Gastrocnemius medialis (tissue), 4 donors: Measurements from ENCODE around the gene UPB1. TPM values are rescaled to one million over a fixed set of nuclear protein-coding genes. Genes with fewer than 3 reads are reported as not detected.

Experiments used
- ATAC-seq, 2 donors: fragments of 150-250 bp; one replicate each; pipeline ENCODE4 v1.9.1; 2016
- DNase-seq, 2 donors: peaks; one replicate each; pipeline ENCODE4 v3.0.0-alpha.2; 2019
- H3K27ac ChIP-seq, 4 donors: fragments of 200-600 bp; sonication (generic); 1 replicate in 1 of 4; 2 replicates in 3 of 4; pipeline ENCODE4 v1.5.1; 2016 to 2018; ENCODE audit warnings: mild to moderate bottlenecking in 2 of 4, moderate library complexity in 1 of 4
- H3K27me3 ChIP-seq, 3 donors: fragments of 200-600 bp; sonication (generic) in 2 of 3; 1 replicate in 1 of 3; 2 replicates in 2 of 3; pipeline versions ENCODE4 v1.5.1 to v1.6.0; 2016 to 2019; ENCODE audit warnings: mild to moderate bottlenecking in 1 of 3, moderate library complexity in 1 of 3
- H3K36me3 ChIP-seq, 2 donors: fragments of 200-600 bp; sonication (generic) in 1 of 2; one replicate each; pipeline ENCODE4 v1.5.1; 2017 to 2018
- H3K4me1 ChIP-seq, 2 donors: fragments of 200-600 bp; sonication (generic) in 1 of 2; one replicate each; pipeline ENCODE4 v1.5.1; 2016 to 2017; ENCODE audit warnings: mild to moderate bottlenecking in 2 of 2
- H3K4me3 ChIP-seq, 4 donors: fragments of 200-600 bp; sonication (generic) in 3 of 4; 1 replicate in 1 of 4; 2 replicates in 3 of 4; pipeline ENCODE4 v1.5.1; 2016 to 2019; ENCODE audit warnings: mild to moderate bottlenecking in 2 of 4
- H3K9me3 ChIP-seq, 3 donors: fragments of 200-600 bp; sonication (generic) in 2 of 3; 1 replicate in 1 of 3; 2 replicates in 2 of 3; pipeline ENCODE4 v1.5.1; 2016 to 2019
- CTCF ChIP-seq, 5 experiments: fragments of 450-650 bp in 3 of 5; fragments of 200-600 bp in 2 of 5; sonication (generic) in 2 of 5; IDR thresholded peaks in 4 of 5; conservative IDR thresholded peaks in 1 of 5; 1 replicate in 4 of 5; 2 replicates in 1 of 5; pipeline ENCODE4 v1.5.1; 2016 to 2019; ENCODE audit warnings: antibody characterized with exemption in 5 of 5, mild to moderate bottlenecking in 3 of 5, moderate library complexity in 3 of 5
- POLR2A ChIP-seq, 2 donors: fragments of 450-650 bp; IDR thresholded peaks; one replicate each; pipeline ENCODE4 v1.6.1; 2017; ENCODE audit warnings: antibody characterized with exemption in 2 of 2, mild to moderate bottlenecking in 2 of 2, moderate library complexity in 2 of 2
- in situ Hi-C, 4 donors: fragments of 200-750 bp; cut with MboI; loops; one replicate each; pipeline versions ENCODE4 v1.15.0 to v1.8.0; 2017; ENCODE audit warnings: low sequenced_read_pairs in 4 of 4
- intact Hi-C: fragments of 100-400 bp; cut with DNase I; formaldehyde crosslinking; loops from one replicate; pipeline ENCODE4 v1.15.1; 2023; ENCODE audit warnings: low total_unique reads
- total RNA-seq, 4 donors: library from RNA; depleted of rRNA; stranded (reverse); fragments of >200 nt; gene quantifications; one replicate each; pipeline versions ENCODE4 v1.1.0 to v1.2.3, GENCODE V29; 2016

The UPB1 gene
- total RNA-seq, 4 donors from 2014 or later: 0.20 to 0.25 (median 0.22) TPM

- no peak for TF ChIP-seq POLR2A (IDR thresholded peaks at IDR 0.05)
- no peak for TF ChIP-seq CTCF (IDR thresholded peaks at IDR 0.05 in 4 of 5, conservative IDR thresholded peaks at IDR 0.05 in 1 of 5)
- in situ Hi-C loops (no loop called here), intact Hi-C loops (no loop called here)
- Histone ChIP-seq H3K36me3 (peaks cover 0 to 38% of the 10 kb centered on the region in 2 donors), H3K4me1 (peaks cover 39 to 49% of the 10 kb centered on the region in 2 donors), H3K9me3 (no peaks in the 10 kb centered on the region), H3K27me3 (no peaks in the 10 kb centered on the region), H3K4me3 (no peak overlapping the region), H3K27ac (peak overlapping the region in 1 of 4 donors; percentile 87)
- ATAC-seq (no peak), DNase-seq (no peak)
Measured at GRCh38 chr22:24567668-24568067, 72.5 kb downstream of the UPB1 start.

- intact Hi-C loops: no loop called here
- DNase-seq: no peak
- no peak for TF ChIP-seq CTCF (IDR thresholded peaks at IDR 0.05 in 4 of 5, conservative IDR thresholded peaks at IDR 0.05 in 1 of 5)
- peaks cover 0 to 60% of the 10 kb centered on the region in 2 donors for H3K36me3 ChIP-seq
- in situ Hi-C loops: no loop called here
- no peak overlapping the region for H3K4me3 ChIP-seq
- no peak for ATAC-seq
- H3K27me3 ChIP-seq: no peaks in the 10 kb centered on the region
- peaks cover 9 to 14% of the 10 kb centered on the region in 2 donors for H3K4me1 ChIP-seq
- no peaks in the 10 kb centered on the region for H3K9me3 ChIP-seq
- H3K27ac ChIP-seq: no peak overlapping the region
Measured at GRCh38 chr22:24571266-24571665, 76.1 kb downstream of the UPB1 start.

- Histone ChIP-seq H3K4me1 (no peaks in the 10 kb centered on the region), H3K4me3 (no peak overlapping the region), H3K9me3 (no peaks in the 10 kb centered on the region), H3K27ac (no peak overlapping the region), H3K27me3 (no peaks in the 10 kb centered on the region), H3K36me3 (peaks cover 0 to 31% of the 10 kb centered on the region in 2 donors)
- intact Hi-C loops (no loop called here), in situ Hi-C loops (no loop called here)
- TF ChIP-seq CTCF (IDR thresholded peaks at IDR 0.05 in 4 of 5, conservative IDR thresholded peaks at IDR 0.05 in 1 of 5) (no peak), POLR2A (IDR thresholded peaks at IDR 0.05) (no peak)
- DNase-seq (no peak), ATAC-seq (no peak)
Measured at GRCh38 chr22:24576778-24577177, 81.6 kb downstream of the UPB1 start.

Other genes starting within 250 kb of the UPB1 start
- 10 to 100 TPM; 16.2 to 19.9 (median 18.7) TPM for gene SPECC1L, start 224.5 kb upstream of the UPB1 start, total RNA-seq
- gene ADORA2A, start 67.7 kb upstream of the UPB1 start, total RNA-seq: 1 to 10 TPM in 3 of 4 donors, under 1 TPM in 1; 0.39 to 3.6 (median 1.2) TPM
- 100 to 1,000 TPM; 215 to 315 (median 238) TPM for gene GUCD1, start 59.8 kb downstream of the UPB1 start, total RNA-seq
- gene SNRPD3, start 60.7 kb downstream of the UPB1 start, total RNA-seq: 100 to 1,000 TPM; 119 to 166 (median 145) TPM
- 1 to 10 TPM; 1.9 to 3.4 (median 2.8) TPM for gene LRRC75B, start 97.7 kb downstream of the UPB1 start, total RNA-seq
- 1 to 10 TPM in 2 of 4 donors, under 1 TPM in 2; 0.29 to 1.3 (median 0.94) TPM for gene GGT1, start 107.9 kb downstream of the UPB1 start, total RNA-seq